ENCODE results near the gene RBM43. TPM values are rescaled to one million over a fixed set of nuclear protein-coding genes. Genes with fewer than 3 reads are reported as not detected.

The RBM43 gene
- polyA plus RNA-seq, 2 of the 4 experiments (the other 2 are of a cell fraction): 4.8 to 9.3 TPM

GRCh38 chr2:151302879-151303278, 41.2 kb upstream of the RBM43 start:
- peak in 1 of 2 experiments; percentile 34 for DNase-seq (ENCODE audit: low read depth in 1 of 2, low spot score in 1 of 2)
- ATAC-seq: peak; percentile 49 to 68; a peak in 3 of 6 replicates
- CTCF ChIA-PET: no interaction called here

GRCh38 chr2:151302404-151302803, 40.7 kb upstream of the RBM43 start:
- POLR2A ChIA-PET: interaction anchor here (0.5 kb wide), 1 partner anchor 14 kb away, joined by 3 read pairs; no protein-coding TSS in a partner anchor
- Histone ChIP-seq H3K4me1 (peaks cover 14% of the 10 kb centered on the region), H3K27ac (peak overlapping the region; percentile 34 to 64; a peak in 4 of 6 replicates), H3K4me2 (peak overlapping the region; percentile 24; the same call in 2 of the 3 replicates), H3K4me3 (no peak overlapping the region), H3K9me3 (no peaks in the 10 kb centered on the region)
- WGBS (ENCODE audit: missing lambda C conversion rate): 34% methylated on average over 5 of the region's 5 CpGs
- no peak for FAIRE-seq
- no peak for ATAC-seq
- CTCF ChIA-PET: no interaction called here
- DNase-seq (ENCODE audit: low read depth in 1 of 2, low spot score in 1 of 2): no peak
- TF ChIP-seq RAD21 (conservative IDR thresholded peaks at IDR 0.05 in 1 of 2, IDR thresholded peaks at IDR 0.05 in 1 of 2) (no peak), HMGXB4 (CRISPR knock-in tag; IDR thresholded peaks at IDR 0.05; ENCODE audit: borderline replicate concordance) (no peak), NFE2L2 (conservative IDR thresholded peaks at IDR 0.05; ENCODE audit: low read length) (no peak), RFX5 (IDR thresholded peaks at IDR 0.05) (no peak), KDM5A (IDR thresholded peaks at IDR 0.05) (no peak), EP300 (IDR thresholded peaks at IDR 0.05) (no peak), CHD2 (IDR thresholded peaks at IDR 0.05; ENCODE audit: low read length, partially characterized antibody) (no peak), ZFP36 (IDR thresholded peaks at IDR 0.05; ENCODE audit: borderline replicate concordance, partially characterized antibody) (no peak), GATA3 (IDR thresholded peaks at IDR 0.05; ENCODE audit: borderline replicate concordance) (no peak), ZC3H11A (IDR thresholded peaks at IDR 0.05) (no peak), RARB (CRISPR knock-in tag; IDR thresholded peaks at IDR 0.05) (no peak), NR3C1 (IDR thresholded peaks at IDR 0.05) (no peak), CHD4 (IDR thresholded peaks at IDR 0.05; ENCODE audit: borderline replicate concordance) (no peak)

More at GRCh38 chr2:151302879-151303278, 41.2 kb upstream of the RBM43 start:
- Histone ChIP-seq H3K4me3 (no peak overlapping the region), H3K4me2 (peak overlapping the region; percentile 24; the same call in 2 of the 3 replicates), H3K27ac (peak overlapping the region; percentile 34 to 68; a peak in 5 of 6 replicates), H3K4me1 (peaks cover 14% of the 10 kb centered on the region), H3K9me3 (no peaks in the 10 kb centered on the region)
- WGBS (ENCODE audit: missing lambda C conversion rate): 43% methylated on average over 2 of the region's 2 CpGs
- TF ChIP-seq HOXB5 (CRISPR knock-in tag; IDR thresholded peaks at IDR 0.05): no peak
- TF ChIP-seq USF2 (IDR thresholded peaks at IDR 0.05): no peak
- TF ChIP-seq HDAC2 (IDR thresholded peaks at IDR 0.05): no peak
- no peak for TF ChIP-seq HES2 (IDR thresholded peaks at IDR 0.05)
- POLR2A ChIA-PET: no interaction called here
- no peak for FAIRE-seq

- H3K4me1 ChIP-seq: peaks cover 11% of the 10 kb centered on the region
- ATAC-seq (no peak), DNase-seq (ENCODE audit: low read depth in 1 of 2, low spot score in 1 of 2) (no peak), FAIRE-seq (no peak)
- no peaks in the 10 kb centered on the region for H3K9me3 ChIP-seq
- ChIA-PET POLR2A (no interaction called here), CTCF (interaction anchor here (0.6 kb wide), 1 partner anchor 113 kb away, joined by 3 read pairs; no protein-coding TSS in a partner anchor)
- H3K27ac ChIP-seq: no peak overlapping the region
- TF ChIP-seq EP300 (IDR thresholded peaks at IDR 0.05): no peak
- no peak for TF ChIP-seq PBX3 (IDR thresholded peaks at IDR 0.05)
- no peak for TF ChIP-seq POLR2AphosphoS2 (conservative IDR thresholded peaks at IDR 0.05; ENCODE audit: low read length)
- TF ChIP-seq MAFK (IDR thresholded peaks at IDR 0.05; ENCODE audit: partially characterized antibody): no peak
- no peak for TF ChIP-seq EHF (CRISPR knock-in tag; IDR thresholded peaks at IDR 0.05)
- TF ChIP-seq HMGXB4 (CRISPR knock-in tag; IDR thresholded peaks at IDR 0.05; ENCODE audit: borderline replicate concordance): no peak
- TF ChIP-seq MYC (IDR thresholded peaks at IDR 0.05; ENCODE audit: borderline replicate concordance, low read length): no peak
- no peak for TF ChIP-seq CBX8 (IDR thresholded peaks at IDR 0.05)
- no peak for TF ChIP-seq ESRRA (IDR thresholded peaks at IDR 0.05; ENCODE audit: borderline replicate concordance, low read length)
- no peak for TF ChIP-seq CHD2 (IDR thresholded peaks at IDR 0.05; ENCODE audit: low read length, partially characterized antibody)
- WGBS (ENCODE audit: missing lambda C conversion rate): 83% methylated on average over 6 of the region's 6 CpGs
- H3K4me2 ChIP-seq: no peak overlapping the region
- no peak overlapping the region for H3K4me3 ChIP-seq
These were observed 38.4 kb upstream of the RBM43 start for GRCh38 chr2:151299920-151300539.

Data from A549 (cell line).